Activated CD4-positive, alpha-beta T cell treated with anti-CD3 and anti-CD28 coated beads, Interleukin-10, Interleukin-2, amounts not matched to agents 100 ng/mL and 50 ng/mL, durations not matched to agents 16 hours and 8 hours (primary cell): ENCODE data around the gene HMG20A.
"Not testable (repeated sequence)": the region's sequence is repeated elsewhere in the genome, so short reads cannot be mapped to it uniquely, and the experiment has no call there.

Experiments
- DNase-seq: peaks from one replicate; pipeline ENCODE4 v3.0.0-alpha.2; 2020

HMG20A gene

DNA sequence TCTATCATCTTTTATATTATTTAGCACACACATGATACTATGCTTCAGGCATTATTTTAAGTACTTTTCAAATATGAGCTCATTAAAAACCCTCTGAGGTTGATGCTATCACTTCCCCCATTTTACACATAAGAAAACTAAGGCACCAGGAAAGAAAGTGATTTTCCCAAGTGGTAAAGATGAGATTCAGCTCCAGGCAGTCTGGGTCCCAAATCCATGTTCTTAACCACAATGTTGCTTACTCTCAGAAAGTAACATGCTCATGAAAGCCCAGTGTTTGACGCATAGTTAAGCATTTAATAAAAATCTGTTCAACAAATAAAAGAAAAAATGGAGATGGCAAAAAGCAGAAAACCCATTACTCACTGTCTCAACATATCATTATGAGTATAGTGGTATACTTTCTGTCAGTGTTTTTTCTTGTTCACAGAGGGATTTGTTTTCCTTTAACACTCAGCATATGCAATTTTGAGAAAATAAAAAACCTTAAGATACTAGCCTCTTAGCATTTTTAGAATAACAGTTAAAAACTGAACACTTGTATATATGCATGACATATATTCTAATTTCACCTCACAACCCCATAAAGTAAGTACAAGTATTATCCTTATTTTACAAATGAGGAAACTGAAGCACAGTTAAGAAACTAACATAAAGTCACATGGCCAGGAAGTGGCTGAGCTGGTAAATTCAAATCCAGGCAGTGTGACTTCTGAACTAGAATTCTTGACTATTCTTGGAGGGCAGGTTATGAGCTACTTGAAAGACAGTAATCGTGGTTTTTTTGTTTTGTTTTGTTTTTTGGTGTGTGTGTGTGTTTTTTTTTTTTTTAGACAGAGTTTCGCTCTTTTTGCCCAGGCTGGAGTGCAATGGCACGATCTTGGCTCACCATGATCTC, 11.2 kb upstream of the HMG20A start:
- peak; percentile 68 for DNase-seq

- DNase-seq, result not testable (repeated sequence)
These were observed 10.6 kb upstream of the HMG20A start for GRCh38 chr15:77410157-77410500.

- DNase-seq, result no peak
These were observed 9.7 kb upstream of the HMG20A start for GRCh38 chr15:77410701-77411618.

DNA sequence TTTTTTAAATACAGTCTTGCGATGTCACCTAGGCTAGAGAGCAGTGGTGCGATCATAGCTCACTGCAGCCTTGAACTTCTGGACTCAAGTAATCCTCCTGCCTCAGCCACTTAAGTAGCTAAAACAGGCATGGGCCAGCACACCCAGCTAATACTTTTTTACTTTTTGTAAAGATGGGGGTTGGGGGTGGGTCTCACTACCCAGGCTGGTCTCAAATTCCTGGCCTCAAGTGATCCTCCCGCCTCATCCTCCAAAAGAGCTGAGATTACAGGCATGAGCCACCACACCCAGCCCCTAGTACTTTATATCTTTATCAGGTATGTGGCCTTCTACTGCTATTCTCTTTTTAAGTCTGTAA, 9.1 kb upstream of the HMG20A start:
- DNase-seq, result no peak

DNA sequence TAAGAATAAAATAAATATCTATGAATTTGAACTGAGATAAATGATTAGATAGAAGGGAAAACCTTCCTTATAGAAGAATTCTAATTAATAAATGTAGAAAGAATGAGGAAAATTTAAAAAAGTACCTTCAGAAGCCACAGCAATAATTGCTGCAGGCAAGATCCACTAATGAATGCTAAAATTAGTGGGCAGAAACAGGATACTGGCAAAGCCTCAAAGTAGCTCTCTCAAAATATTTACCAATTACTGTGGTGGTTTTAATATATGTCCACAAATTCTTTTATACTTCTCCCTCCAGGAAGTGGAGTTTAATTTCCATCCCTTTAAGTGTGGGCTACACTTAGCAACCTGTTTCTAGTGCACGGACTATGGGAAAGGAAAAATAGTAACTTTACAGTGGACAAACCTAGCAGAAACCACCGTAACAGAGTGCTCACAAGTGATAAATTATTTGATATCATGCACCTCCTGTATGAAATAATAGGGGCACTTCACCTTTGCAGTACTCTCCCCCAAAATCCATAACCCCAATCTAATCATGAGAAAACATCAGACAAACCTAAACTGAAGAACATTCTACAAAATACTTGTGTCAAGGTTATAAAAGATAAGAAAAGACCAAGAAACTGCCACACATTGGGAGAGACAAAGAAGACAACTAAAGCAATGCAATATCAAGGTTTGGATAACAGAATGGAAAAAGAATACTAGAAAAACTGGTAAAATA, 7.6 kb upstream of the HMG20A start:
- DNase-seq, result no peak

GRCh38 chr15:77413699-77414349, 6.9 kb upstream of the HMG20A start:
- no peak for DNase-seq

DNA sequence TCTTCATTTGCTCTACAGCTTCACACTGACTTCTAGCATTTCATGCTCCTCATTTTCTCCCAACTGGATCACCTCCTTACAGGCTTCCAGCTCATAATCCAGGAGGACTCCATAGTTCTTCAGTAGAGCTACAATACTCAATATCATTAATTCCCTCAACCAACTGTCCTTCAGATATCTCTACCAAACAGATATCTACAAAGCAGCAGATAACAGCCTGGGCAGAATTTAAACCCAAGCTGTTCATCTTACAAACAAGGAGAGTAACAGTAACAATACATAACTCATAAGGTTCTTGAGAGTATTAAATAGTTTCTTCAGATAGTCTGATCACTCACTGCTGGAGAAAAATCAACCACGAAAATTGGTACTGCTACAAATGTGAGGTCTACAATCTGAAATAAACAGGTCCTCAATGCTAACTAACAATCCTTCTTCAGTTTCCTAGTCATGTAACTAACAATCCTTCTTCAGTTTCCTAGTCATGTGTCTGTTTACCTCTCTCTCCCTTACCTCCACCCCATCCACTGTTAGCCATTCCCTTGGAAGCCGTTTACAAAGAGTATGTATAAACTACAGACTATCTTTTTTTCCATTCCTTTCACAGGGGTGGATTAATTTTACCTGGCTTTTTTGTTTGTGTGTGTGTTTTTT, 5.8 kb upstream of the HMG20A start:
- DNase-seq, result no peak

DNA sequence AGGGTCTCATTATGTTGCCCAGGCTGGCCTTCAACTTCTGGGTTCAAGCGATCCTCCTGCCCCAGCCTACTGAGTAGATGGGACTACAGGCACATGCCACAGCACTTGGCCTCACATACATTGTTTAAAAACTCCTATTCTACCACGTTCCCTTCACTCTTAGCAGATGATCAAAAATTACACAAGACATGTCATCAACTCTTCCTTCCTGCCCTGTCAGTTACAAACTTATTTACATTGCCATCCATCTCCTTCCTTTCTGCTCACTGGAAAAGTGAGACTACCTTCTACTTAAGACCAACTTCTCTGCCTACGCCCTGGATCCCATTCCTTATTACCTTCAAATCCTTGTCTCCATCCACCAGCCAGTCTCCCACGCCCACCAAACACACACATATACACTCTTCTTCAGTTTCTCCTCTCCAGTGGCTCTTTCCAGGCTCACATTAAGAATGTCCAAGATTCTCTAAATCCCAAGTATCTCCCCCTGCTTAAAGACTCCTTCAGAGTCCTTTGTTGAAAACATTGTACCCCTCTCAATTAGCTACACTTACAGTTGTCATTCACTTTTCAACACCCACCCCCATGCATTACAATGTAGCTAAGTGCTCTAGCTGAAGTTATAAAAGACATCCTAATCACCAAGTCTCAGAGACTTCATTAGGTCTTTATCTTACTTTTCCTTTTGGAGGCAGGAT, 5.1 kb upstream of the HMG20A start:
- DNase-seq, result no peak

DNA sequence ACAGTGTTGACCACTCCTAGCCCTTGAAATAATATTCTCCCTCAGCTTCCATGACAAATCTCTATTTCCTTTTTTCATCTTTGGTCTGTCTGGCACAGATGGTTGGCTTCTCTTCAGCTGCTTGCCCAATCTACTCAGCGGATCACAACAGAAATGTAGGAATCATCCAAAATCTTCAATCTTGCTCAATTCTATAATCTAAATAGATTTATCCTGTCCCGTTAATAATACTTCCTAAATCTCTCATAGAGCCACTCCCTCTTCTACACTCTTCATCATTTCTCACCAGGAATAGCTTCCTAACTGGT, 4.6 kb upstream of the HMG20A start:
- no peak for DNase-seq

DNA sequence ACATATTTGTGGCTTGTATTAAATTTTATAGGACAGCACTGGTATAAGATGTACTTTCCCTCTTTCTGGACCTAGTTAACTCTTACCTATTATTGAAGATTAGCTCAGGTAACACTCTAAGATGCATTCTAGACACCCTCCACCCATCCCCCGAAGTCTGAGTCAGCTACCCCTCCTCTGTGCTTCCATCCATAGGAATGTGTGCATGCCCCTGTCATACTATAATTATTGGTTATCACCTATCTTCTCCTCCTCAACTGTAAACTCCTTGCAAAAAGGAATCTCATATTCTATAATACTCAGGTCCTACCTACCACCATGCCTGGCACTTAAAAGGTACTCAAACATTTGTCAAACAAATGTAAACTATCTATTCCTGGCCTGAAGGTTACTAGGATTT, 3.7 kb upstream of the HMG20A start:
- no peak for DNase-seq

- no peak for DNase-seq
These were observed 3.1 kb upstream of the HMG20A start for GRCh38 chr15:77417602-77418001.

- no peak for DNase-seq
These were observed 2.2 kb upstream of the HMG20A start for GRCh38 chr15:77418391-77418965.

DNA sequence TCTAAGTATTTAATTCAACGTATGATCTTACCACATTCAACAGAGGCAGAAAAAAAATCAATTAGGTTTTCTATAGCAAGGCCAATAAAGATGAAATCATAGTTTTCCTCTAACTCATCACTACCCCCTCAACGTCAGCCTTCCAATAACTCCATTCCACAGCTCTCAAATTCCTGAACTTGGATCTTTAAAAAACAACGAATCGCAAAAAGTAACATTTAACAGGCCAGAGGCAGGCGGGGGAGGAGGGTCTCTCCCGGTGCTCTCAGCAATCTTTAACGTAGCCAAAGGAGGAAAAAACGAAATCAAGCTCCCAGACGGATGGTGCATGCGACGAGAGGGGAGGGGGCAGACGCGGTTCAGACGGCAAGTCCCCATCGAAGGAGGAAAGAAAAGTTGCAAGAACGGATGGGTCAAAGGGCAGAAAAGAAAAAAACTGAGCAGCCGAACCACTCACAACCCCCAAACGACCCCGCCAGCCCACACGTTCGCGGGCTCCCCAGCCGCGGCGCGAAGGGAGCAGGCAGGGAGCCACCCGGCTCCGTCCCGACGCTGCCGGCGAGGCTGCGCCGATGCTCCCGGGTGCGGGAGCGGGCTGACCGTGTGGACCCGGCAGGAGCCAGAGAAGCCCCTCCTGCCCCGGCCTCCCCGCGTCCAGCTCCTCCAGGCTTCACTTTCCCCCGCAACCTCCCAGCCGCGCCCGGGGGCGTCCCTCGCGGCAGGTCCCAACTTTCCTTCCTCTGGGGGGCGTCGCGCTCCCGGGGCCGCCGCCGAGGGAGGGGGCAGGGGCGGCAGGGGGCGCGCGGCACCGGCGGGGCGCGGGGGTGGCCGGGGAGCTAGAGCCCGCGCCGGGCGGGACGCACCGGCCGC, 1.5 kb upstream of the HMG20A start:
- DNase-seq, result no peak

GRCh38 chr15:77419836-77420609, 665 bp upstream of the HMG20A start, which contains the start of gene PEAK1:
Gene PEAK1 (minus strand): TSS chr15:77420104. CDS start chr15:77181926, 238,178 bp downstream.
- DNase-seq, result peak; percentile 99

DNA sequence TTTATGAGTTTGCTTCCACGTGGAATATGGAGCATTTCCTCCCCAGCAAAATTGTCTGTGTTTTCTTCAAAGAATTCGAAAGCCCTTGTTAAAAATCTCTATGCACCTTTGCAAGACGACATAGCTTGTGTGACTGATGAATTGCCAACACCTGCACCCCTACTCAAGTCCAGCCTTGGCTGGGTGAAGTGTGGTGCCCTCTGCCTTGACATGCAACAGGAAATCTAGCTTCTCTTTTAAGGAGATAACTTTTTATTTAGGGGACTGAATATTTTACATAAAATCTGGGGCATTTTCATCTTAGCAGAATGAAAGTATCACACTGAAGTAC, 647 bp downstream of the HMG20A start:
- peak; percentile 30 for DNase-seq

GRCh38 chr15:77425104-77425503, 4.4 kb downstream of the HMG20A start:
- no peak for DNase-seq

- no peak for DNase-seq
These were observed 5.7 kb downstream of the HMG20A start for GRCh38 chr15:77426377-77426776.

GRCh38 chr15:77426871-77427270, 6.2 kb downstream of the HMG20A start:
- DNase-seq, result no peak

- peak; percentile 78 for DNase-seq
These were observed 9.5 kb downstream of the HMG20A start for GRCh38 chr15:77430213-77430612.

DNA sequence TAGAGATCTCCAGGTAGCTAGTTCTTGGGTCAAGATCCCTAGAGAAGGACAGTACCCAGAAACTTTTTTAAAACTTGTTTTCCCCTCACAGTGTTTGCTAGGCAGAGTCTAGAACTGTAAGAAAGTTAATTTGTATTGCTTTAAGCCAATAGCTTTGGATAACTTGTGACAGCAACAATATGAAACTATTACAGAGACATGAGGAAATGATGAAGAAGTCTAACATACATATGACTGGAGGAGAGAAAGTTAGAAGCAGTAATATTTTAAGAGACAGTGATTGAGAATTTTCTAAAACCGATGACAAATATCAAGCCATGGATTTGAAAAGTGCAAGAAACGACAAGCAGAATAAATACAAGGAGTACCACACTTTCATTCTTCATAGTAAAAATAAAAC, 10.0 kb downstream of the HMG20A start:
- peak; percentile 32 for DNase-seq
